ENCODE results near the gene FKRP.
A peak's percentile ranks its signal among the peaks of the same experiment; 100 is the strongest.
"Not testable (repeated sequence)": the region's sequence is repeated elsewhere in the genome, so short reads cannot be mapped to it uniquely, and the experiment has no call there.

FKRP gene

GRCh38 chr19:46700704-46701103, 45.2 kb upstream of the FKRP start:
- Histone ChIP-seq H3K4me3 (ENCODE audit: low read depth, low read length) (no peak overlapping the region), H3K4me2 (ENCODE audit: low read length) (no peak overlapping the region), H3K4me1 (no peaks in the 10 kb centered on the region), H3K9me3 (ENCODE audit: control insufficient read depth, low read length) (no peaks in the 10 kb centered on the region), H2AFZ (no peak overlapping the region), H3K79me2 (peaks cover 4% of the 10 kb centered on the region), H3K36me3 (ENCODE audit: control insufficient read depth, insufficient read depth, low read length) (no peaks in the 10 kb centered on the region), H3K27ac (no peak overlapping the region), H3K9ac (no peak overlapping the region), H3K27me3 (ENCODE audit: control insufficient read depth, insufficient read depth, low read length) (no peaks in the 10 kb centered on the region)
- TF ChIP-seq, protein P1, sequence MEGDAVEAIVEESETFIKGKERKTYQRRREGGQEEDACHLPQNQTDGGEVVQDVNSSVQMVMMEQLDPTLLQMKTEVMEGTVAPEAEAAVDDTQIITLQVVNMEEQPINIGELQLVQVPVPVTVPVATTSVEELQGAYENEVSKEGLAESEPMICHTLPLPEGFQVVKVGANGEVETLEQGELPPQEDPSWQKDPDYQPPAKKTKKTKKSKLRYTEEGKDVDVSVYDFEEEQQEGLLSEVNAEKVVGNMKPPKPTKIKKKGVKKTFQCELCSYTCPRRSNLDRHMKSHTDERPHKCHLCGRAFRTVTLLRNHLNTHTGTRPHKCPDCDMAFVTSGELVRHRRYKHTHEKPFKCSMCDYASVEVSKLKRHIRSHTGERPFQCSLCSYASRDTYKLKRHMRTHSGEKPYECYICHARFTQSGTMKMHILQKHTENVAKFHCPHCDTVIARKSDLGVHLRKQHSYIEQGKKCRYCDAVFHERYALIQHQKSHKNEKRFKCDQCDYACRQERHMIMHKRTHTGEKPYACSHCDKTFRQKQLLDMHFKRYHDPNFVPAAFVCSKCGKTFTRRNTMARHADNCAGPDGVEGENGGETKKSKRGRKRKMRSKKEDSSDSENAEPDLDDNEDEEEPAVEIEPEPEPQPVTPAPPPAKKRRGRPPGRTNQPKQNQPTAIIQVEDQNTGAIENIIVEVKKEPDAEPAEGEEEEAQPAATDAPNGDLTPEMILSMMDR (IDR thresholded peaks at IDR 0.05) = no peak

GRCh38 chr19:46704379-46705076, 41.3 kb upstream of the FKRP start:
- no peak overlapping the region for H3K27ac ChIP-seq
- no peak overlapping the region for H3K4me2 ChIP-seq (ENCODE audit: low read length)
- TF ChIP-seq, protein P1 (IDR thresholded peaks at IDR 0.05) = peak; percentile 94
- H3K9ac ChIP-seq = no peak overlapping the region
- no peaks in the 10 kb centered on the region for H3K4me1 ChIP-seq
- no peak overlapping the region for H2AFZ ChIP-seq
- H3K27me3 ChIP-seq (ENCODE audit: control insufficient read depth, insufficient read depth, low read length) = no peaks in the 10 kb centered on the region
- H3K9me3 ChIP-seq (ENCODE audit: control insufficient read depth, low read length) = no peaks in the 10 kb centered on the region
- H3K79me2 ChIP-seq = peaks cover 3% of the 10 kb centered on the region
- no peaks in the 10 kb centered on the region for H3K36me3 ChIP-seq (ENCODE audit: control insufficient read depth, insufficient read depth, low read length)
- H3K4me3 ChIP-seq (ENCODE audit: low read depth, low read length) = no peak overlapping the region

GRCh38 chr19:46710687-46711086, 35.2 kb upstream of the FKRP start:
- H3K36me3 ChIP-seq (ENCODE audit: control insufficient read depth, insufficient read depth, low read length) = no peaks in the 10 kb centered on the region
- H3K4me2 ChIP-seq (ENCODE audit: low read length) = no peak overlapping the region
- no peak overlapping the region for H3K4me3 ChIP-seq (ENCODE audit: low read depth, low read length)
- no peaks in the 10 kb centered on the region for H3K79me2 ChIP-seq
- TF ChIP-seq, protein P1 (IDR thresholded peaks at IDR 0.05) = no peak
- no peaks in the 10 kb centered on the region for H3K27me3 ChIP-seq (ENCODE audit: control insufficient read depth, insufficient read depth, low read length)
- H3K9ac ChIP-seq = no peak overlapping the region
- H2AFZ ChIP-seq = no peak overlapping the region
- H3K27ac ChIP-seq = no peak overlapping the region
- no peaks in the 10 kb centered on the region for H3K9me3 ChIP-seq (ENCODE audit: control insufficient read depth, low read length)
- peaks cover 5% of the 10 kb centered on the region for H3K4me1 ChIP-seq

GRCh38 chr19:46712768-46713338, 33.0 kb upstream of the FKRP start:
- not testable (repeated sequence) for H3K9me3 ChIP-seq (ENCODE audit: control insufficient read depth, low read length); H3K4me3 ChIP-seq (ENCODE audit: low read depth, low read length); H3K27me3 ChIP-seq (ENCODE audit: control insufficient read depth, insufficient read depth, low read length); H3K4me1 ChIP-seq; H3K79me2 ChIP-seq; H2AFZ ChIP-seq; H3K9ac ChIP-seq; H3K27ac ChIP-seq; H3K36me3 ChIP-seq (ENCODE audit: control insufficient read depth, insufficient read depth, low read length)
- peak overlapping the region; percentile 26 for H3K4me2 ChIP-seq (ENCODE audit: low read length)

DNA sequence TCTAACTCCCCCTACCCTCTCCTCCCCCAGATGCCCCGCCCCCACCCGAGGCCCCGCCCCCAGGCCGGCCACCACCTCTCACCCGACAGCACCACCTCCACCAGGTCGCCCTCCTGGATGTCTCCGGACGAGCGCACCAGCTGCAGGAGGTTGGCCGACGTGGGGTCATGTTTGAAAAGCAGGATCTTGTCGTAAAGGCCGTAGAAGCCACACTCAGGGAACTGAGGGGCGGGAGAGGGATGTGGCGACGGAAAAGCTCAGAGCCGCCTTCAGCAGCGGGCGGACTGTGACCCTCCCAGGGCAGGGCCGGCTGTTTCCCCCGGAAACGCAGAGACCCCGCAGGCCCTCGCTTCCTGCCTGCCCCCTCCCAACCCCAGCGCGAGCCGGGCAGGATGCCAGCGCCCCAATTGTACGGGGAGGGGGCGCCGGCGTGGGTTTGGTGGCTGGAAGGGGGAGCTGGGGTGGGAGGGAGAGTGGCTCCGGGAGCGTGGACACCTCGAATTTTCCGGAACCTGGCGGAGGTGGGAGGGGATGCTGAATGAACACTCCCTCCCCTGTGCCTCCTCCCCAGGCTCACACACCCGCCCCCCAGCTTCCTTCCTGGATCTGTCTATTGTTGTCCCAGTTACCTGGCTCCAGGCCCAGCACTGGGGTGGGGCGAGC, 31.9 kb upstream of the FKRP start:
- Histone ChIP-seq H2AFZ (peak overlapping the region; percentile 94), H3K27ac (peak overlapping the region; percentile 74), H3K4me2 (ENCODE audit: low read length) (peak overlapping the region; percentile 93), H3K79me2 (peaks cover 2% of the 10 kb centered on the region), H3K9me3 (ENCODE audit: control insufficient read depth, low read length) (no peaks in the 10 kb centered on the region), H3K27me3 (ENCODE audit: control insufficient read depth, insufficient read depth, low read length) (no peaks in the 10 kb centered on the region), H3K4me3 (ENCODE audit: low read depth, low read length) (peak overlapping the region; percentile 91), H3K36me3 (ENCODE audit: control insufficient read depth, insufficient read depth, low read length) (no peaks in the 10 kb centered on the region), H3K9ac (peak overlapping the region; percentile 37), H3K4me1 (peaks cover 9% of the 10 kb centered on the region)
- TF ChIP-seq, protein P1 (IDR thresholded peaks at IDR 0.05) = no peak
